GM12873 (cell line): ENCODE results near the gene OGDHL.

Source experiments
- TF ChIP-seq, protein P1 (sequence below): IDR thresholded peaks from 2 replicates; pipeline ENCODE4 v1.5.1; 2012; ENCODE audit warnings: low read depth, mild to moderate bottlenecking, moderate library complexity, low read length, control low read depth; ENCODE audit not compliant: insufficient read depth; ENCODE audit errors: missing control alignments

Gene OGDHL

DNA sequence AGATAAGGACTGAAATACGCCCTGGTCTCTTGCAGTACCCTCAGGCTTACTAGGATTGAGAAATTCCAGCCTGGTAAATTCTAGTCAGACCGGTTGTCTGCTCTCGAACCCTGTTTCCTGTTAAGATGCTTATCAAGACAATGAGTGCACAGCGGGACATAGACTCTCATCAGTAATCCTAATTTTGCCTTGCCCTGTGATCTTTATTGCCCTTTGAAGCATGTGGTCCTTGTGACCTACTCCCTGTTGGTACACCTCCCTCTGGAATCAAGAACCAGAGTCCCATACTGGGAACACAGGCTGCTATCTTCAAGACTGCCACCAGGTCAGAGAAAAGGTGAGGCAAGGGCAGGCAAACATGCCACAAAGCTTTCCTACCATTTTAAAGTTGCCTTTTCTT is 75.5 kb downstream of the OGDHL start:
- TF ChIP-seq, protein P1, sequence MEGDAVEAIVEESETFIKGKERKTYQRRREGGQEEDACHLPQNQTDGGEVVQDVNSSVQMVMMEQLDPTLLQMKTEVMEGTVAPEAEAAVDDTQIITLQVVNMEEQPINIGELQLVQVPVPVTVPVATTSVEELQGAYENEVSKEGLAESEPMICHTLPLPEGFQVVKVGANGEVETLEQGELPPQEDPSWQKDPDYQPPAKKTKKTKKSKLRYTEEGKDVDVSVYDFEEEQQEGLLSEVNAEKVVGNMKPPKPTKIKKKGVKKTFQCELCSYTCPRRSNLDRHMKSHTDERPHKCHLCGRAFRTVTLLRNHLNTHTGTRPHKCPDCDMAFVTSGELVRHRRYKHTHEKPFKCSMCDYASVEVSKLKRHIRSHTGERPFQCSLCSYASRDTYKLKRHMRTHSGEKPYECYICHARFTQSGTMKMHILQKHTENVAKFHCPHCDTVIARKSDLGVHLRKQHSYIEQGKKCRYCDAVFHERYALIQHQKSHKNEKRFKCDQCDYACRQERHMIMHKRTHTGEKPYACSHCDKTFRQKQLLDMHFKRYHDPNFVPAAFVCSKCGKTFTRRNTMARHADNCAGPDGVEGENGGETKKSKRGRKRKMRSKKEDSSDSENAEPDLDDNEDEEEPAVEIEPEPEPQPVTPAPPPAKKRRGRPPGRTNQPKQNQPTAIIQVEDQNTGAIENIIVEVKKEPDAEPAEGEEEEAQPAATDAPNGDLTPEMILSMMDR: no peak
